ENCODE results near the gene SPATA33.

- TF ChIP-seq POLR2A (IDR thresholded peaks at IDR 0.05; ENCODE audit: low read length), result no peak
- no peak for TF ChIP-seq GATA1 (IDR thresholded peaks at IDR 0.05; ENCODE audit: low read depth, low read length)
Measured at GRCh38 chr16:89620406-89620841, 37.2 kb upstream of the SPATA33 start.
